HEK293T (cell line): ENCODE data around the gene NLN.

ENCODE experiments used
- ELF4 ChIP-seq: fragments of 450-650 bp; IDR thresholded peaks from 2 replicates; pipeline ENCODE4 v1.6.1; 2017; ENCODE audit warnings: antibody characterized with exemption
- FOXA1 ChIP-seq: fragments of 450-650 bp; IDR thresholded peaks from 2 replicates; pipeline ENCODE4 v1.6.1; 2016; ENCODE audit warnings: mild to moderate bottlenecking
- FOXM1 ChIP-seq: fragments of 450-650 bp; IDR thresholded peaks from 2 replicates; pipeline ENCODE4 v1.6.1; 2017; ENCODE audit warnings: mild to moderate bottlenecking, borderline replicate concordance
- HDGF ChIP-seq: fragments of 450-650 bp; IDR thresholded peaks from 2 replicates; pipeline ENCODE4 v1.6.1; 2017; ENCODE audit warnings: antibody characterized with exemption, borderline replicate concordance
- L3MBTL2 ChIP-seq: fragments of 450-650 bp; conservative IDR thresholded peaks from 2 replicates; pipeline ENCODE4 v1.6.1; 2016; ENCODE audit warnings: mild to moderate bottlenecking
- SP1 ChIP-seq: fragments of 450-650 bp; IDR thresholded peaks from 2 replicates; pipeline ENCODE4 v1.6.1; 2017
- TARDBP ChIP-seq: fragments of 450-650 bp; IDR thresholded peaks from 2 replicates; pipeline ENCODE4 v1.6.1; 2016

GRCh38 chr5:65696892-65697291 is 25.1 kb upstream of the NLN start:
- no peak for TF ChIP-seq SP1
- no peak for TF ChIP-seq FOXM1
- TF ChIP-seq FOXA1, result no peak
- no peak for TF ChIP-seq L3MBTL2
- no peak for TF ChIP-seq ELF4
- TF ChIP-seq TARDBP, result no peak
- TF ChIP-seq HDGF, result no peak
